ENCODE results near the gene CIPC.

CIPC gene

DNA sequence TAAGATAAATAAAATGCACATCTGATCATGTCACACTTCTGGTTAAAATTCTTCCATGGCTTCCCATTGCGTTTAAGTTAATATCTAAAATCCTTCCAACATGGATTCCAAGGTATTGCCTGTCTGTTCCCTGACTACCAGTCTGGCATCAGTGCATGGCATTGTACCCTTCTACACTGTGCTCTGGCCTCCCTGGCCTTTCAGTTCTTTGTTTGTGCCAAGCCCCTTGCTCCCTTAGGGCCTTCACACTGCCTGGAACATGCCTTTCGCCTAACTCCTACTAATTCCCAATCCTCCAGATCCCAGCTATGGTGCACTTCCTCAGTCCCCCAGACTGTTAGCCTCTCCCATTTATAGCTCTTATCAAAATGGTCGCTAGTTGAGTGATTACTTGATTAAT is 6.3 kb downstream of the CIPC start:
- DNase-seq, result no peak

DNA sequence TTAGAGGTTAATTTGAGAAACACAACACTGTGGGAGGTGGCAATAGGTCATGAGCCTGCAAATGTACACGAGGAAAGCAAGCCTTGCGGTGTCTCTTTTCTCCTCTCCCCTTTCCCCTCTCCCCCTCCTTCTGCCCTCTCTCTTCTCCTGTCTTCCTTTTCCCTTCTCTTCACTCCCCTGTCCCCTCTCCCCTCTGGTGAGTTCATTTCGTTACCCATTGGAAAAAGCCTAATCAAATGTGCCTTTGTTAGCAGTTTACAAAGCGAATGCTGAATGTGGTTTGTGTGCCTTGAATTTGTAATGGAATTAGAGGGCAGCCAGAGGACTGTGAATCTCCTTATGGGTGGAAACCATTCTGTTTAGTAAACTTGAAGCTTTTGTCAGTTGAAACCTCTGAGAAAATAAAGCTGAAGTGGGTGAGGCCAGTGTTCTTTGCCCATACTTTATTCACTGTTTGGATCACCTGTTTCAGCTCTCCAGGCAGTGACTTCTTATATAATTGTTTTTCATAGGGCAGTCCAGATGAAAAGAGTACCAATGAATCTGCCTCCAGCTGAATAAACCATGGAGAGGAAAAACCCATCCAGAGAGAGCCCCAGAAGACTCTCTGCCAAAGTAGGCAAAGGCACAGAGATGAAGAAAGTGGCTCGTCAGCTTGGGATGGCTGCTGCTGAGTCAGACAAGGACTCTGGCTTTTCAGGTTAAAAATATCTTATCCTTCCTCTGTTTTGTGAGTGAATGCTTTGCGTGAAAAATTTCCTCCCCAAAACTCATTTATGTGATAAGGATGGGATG is 7.3 kb downstream of the CIPC start:
- DNase-seq, result no peak

DNA sequence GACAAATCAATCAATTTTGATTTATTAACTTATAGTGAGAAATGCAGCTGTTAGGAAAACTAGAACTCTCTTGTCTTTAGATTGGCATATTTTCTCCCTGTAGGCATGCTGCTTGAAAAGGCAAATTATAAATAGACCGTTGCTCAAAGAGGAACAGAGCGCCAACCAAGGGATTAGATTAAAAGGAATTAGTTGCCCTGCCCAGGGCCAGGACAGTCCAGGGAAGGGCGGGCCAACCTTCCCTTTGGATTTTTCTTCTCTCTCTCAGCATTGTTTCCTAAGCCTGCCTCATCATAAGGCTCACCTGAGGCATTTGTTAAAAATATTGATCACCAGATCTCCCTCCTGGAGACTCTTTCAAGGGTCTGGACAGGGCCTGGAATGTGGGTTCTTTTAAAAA is 8.6 kb downstream of the CIPC start:
- no peak for DNase-seq

DNA sequence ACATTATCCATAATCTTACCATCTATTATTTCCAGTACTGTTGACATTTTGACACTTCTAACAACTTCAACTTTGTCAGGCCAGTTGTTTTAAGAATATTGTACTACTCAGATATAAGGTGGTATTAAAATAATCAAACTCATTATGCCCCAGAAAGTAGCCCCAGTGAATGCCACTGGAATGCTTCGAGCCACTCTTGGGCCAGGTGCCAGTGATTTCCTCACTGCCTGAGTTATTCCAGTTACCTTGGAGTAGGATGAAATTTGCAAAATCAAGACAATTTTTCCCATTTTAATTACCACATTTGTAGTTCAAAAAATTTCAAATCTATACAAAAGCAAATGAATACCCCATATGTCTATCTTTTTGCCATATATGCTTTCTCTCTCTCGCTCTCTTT is 9.2 kb downstream of the CIPC start:
- no peak for DNase-seq

DNA sequence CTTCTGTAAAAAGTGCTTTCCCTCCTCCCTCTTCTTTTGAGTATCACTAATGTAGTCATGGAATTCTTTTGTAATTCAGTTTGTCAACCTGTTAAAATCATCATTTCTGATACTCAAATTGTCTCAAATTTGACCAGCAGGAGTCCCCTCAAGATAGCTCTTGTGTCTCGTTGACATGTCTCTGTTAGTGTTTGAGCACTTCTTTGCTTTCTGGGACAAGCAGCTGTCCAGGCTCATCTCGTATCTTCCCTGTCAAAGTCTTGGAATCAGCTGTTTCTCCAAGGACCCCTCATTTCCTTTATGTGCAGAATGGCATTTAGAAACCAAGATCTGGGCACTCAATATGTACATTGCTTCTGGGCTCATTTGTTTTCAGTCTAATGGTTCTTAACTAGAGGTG is 10.7 kb downstream of the CIPC start:
- DNase-seq, result no peak

DNA sequence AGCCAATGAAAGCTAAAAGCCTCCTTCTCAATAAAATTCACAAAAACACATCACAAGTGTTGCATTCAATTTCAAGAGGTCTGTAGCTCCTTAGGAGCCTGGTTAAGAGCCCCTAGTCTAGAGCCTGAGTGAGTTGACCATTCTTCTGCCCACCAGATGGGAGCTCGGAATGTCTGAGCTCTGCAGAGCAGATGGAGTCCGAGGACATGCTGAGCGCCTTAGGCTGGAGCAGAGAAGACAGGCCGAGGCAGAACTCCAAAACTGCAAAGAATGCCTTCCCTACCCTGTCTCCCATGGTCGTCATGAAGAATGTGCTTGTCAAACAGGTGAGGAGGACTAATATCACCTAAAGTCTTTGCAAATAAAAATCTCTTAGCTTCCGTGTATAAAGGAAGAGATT is 11.6 kb downstream of the CIPC start:
- DNase-seq, result no peak

DNA sequence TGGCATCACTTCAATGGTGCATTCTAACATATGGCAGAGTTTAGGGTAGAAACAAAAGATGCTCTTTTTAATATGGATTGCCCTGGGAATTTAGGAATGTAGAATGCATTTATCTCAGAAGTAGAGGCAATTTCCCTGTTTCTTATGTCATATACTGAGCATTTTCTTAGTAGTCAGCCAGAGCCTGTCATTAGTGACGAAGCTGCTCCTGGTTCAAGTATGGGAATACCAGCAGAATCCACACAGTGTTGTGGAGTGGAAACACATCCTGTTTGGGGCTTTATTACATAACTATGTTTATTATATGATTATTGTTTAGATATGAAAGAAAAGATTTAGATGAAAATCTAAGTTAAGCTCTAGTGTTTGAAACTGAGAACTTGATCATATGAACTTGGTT is 12.2 kb downstream of the CIPC start:
- DNase-seq, result no peak

DNA sequence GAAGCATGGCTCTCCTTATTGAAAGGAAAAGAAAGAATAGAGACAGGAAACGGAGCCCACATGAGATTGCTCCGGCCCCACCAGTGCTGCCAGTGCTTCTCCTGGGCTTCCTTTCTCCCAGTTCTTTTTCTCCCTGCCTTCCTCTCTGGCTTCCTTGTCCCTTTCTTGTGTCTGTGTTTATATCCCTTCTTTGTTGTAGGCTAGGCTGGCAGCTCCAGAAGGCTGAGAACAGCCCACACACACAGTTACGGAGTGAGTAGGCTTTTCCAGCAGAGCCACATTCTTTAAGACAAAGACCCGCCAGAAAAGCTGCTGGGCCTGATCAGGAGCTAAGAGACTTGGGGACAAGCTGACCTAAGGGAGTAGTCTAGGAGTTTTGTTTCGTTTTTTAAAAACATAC is 13.0 kb downstream of the CIPC start:
- DNase-seq, result no peak

DNA sequence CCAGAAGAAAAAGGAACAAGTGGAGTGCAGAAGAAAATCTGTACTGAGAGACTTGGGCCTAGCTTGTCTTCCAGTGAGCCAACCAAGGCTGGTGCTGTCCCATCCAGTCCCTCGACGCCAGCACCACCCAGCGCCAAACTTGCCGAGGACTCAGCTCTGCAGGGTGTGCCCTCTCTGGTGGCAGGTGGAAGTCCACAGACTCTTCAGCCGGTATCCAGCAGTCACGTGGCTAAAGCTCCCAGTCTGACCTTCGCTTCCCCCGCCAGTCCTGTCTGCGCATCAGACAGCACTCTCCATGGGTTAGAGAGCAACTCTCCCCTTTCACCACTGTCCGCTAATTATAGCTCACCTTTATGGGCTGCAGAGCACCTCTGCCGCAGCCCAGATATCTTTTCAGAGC is 15.6 kb downstream of the CIPC start:
- DNase-seq, result no peak

DNA sequence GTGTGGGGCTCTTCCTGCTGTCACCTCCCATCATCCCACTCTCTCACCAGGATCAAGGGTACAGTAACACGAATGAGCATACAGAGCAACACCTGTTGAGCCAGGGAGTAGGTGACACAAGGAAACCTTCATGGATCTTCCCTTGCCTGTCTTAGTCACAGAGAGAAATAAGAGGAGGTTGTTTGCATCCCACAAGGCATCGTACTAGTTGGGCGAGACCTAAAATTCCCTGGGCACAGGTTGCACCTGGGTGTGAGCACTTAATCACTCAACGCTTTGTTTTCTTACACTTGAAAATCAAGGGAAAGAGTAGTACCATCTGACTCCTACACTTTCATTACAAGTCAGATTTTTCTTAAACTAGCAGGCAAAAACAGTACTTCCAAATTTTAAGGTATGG is 16.6 kb downstream of the CIPC start:
- no peak for DNase-seq

DNA sequence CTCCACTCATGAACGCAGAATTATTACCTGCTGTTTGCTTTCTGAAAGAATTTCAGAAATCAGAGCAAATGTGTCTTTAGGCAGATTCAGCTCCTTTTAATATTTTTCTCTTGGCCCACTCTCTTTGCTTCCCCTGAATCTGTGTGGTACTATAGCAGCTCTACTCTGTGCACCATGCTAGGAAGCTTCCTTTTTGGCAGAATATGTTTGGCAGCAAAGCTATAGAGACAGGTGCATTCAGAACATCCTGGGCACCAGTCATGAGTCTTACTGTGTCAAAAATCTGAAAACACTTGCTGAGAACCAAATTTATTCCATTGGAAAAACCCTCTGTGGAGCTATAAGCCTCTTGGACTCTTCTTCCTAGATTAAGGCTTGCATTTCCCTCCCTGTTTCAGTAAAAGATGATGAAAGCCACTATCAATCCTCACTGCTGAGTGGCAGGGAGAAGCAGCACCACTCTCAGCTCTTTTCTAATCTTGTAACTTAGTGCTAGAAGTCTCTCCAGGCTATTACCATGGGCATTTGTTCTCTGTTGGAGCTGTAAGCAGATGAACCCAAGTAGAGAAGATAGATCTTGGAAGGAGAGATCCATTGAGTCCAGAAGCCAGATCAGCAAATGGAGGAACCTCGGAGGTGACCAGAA is 18.2 kb downstream of the CIPC start:
- no peak for DNase-seq

DNA sequence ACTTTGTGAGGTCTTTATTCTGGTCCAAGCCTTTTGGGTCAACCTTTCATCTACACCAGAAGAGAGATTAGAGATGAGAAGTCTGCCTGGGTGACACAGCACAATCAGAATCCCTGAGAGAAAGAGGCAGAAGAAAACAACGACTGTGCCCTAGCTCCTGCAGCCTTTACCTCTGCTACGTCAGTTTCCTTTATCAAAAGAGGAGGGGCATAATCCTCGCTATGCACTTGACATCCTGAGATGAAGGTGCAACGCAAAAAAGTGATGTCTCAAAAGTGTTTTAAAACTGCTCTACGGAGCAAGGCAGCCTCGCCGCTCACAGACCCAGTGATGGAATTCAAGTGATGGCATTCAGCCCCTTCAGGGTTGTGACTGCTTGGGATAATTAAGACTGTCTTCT is 21.8 kb downstream of the CIPC start:
- DNase-seq, result no peak

DNA sequence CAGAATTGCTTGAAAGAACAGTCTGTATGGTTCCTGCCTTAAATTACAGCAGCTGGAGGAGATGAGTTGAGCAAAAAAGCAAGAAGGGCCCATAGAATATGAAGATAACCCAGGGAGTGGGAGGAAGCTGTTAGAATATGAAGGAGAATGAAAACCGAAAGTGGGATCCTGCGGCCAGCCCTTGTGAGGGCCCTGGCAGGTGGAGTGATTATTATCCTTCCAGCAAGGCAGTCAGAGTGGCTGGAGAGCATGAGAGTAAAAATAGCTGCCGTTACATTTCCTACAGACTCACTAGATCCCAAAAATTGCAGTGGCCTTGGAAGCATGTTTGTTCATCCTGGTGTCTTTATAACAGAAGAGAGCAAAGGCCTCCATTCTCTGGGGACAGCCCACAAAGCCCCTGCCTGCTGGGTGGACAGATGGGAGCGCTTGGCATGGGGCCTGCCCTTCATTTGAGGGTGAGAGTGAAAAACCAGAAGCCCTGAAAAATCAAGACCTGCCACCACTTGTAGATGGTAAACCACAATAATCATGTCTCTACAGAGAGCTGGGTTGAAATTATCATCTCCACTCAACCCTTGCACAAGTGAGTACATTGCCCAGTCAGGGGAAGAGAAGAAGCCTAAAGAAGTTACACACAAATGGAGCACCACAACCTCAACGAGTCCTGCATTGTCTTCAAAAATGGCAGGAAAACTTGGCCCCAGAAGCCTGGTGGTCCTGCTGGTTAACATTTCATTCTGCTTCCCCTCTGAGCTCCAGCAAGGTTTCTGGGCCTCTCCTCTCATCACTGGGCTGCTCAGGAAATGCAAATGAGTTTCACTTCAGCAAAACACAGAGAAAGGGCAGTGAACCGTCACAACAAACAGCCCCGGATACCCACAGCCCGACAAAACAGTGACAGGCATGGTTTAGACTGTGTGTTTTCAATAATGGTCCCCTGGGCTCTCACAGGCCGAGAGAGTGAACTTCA is 23.0 kb downstream of the CIPC start:
- DNase-seq, result peak; percentile 50

DNA sequence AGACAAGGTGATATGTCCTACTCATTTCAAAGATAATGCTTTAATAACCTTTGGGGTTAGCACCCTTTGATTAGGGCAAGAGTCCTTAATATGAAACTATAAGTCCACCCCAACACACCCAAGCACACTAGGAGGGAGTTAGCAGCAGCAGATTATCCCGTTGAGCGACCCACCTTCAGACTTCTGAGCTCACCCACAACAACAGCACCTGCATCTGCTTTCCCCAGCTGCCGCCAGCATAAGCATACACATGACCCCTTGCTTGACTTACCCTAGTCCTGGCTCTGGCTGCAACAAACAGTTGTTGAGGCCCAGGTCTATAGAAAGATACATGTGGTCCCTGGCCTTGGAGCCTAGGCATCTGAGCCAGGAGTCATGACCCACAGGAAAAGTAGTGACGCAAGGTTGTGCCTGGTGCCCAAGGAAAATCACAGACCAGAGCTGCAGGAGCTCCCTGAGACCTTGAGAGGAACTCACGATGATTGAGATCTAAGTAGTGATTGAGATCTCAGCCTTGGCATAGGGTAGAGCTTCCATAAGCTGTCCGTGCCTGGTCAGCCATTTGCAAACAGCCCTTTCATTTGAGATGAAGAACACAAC is 24.6 kb downstream of the CIPC start:
- no peak for DNase-seq

DNA sequence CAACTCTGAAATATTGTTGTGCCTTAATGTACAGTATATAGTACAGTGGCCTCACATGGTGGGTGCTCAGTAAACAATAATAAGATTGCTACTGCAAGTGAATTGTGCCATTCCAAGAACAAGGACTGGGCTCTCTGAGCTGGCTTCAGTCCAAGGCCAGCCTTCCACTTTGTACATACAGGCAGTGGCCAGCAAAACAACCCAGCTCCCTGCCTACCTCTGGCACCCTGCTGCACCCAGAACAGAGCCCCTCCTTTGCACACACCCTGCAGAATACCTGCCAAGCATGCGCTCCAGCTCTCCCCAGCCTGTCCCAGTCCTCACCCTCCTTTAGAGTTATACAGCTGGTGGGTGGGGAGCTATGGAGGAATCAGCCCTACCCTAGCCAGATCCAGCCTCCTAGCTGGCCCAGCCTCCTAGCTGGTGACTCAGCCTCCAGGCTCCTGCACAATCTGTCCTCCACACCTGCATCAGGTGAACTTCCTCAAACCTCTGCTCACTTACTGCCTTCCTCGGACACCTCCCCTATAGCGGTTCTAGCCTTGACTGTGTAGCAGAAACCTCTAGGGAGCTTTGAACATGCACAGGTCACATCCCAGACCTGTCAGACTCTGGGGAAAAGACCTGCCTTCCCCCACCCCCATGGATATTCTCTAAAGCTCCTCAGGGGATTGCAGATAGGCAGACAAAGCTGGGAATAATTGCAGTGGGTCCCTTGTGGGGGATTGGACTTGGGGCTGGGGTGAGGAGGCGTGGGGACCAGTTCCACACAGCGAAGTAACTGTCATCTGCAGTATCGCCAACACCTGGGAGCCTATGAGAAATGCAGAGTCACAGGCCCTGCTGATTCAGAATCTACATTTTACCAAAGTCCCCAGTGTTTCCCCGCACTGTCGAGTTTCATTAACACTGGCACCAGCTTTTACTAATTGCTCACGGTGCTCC is 25.6 kb downstream of the CIPC start:
- no peak for DNase-seq

DNA sequence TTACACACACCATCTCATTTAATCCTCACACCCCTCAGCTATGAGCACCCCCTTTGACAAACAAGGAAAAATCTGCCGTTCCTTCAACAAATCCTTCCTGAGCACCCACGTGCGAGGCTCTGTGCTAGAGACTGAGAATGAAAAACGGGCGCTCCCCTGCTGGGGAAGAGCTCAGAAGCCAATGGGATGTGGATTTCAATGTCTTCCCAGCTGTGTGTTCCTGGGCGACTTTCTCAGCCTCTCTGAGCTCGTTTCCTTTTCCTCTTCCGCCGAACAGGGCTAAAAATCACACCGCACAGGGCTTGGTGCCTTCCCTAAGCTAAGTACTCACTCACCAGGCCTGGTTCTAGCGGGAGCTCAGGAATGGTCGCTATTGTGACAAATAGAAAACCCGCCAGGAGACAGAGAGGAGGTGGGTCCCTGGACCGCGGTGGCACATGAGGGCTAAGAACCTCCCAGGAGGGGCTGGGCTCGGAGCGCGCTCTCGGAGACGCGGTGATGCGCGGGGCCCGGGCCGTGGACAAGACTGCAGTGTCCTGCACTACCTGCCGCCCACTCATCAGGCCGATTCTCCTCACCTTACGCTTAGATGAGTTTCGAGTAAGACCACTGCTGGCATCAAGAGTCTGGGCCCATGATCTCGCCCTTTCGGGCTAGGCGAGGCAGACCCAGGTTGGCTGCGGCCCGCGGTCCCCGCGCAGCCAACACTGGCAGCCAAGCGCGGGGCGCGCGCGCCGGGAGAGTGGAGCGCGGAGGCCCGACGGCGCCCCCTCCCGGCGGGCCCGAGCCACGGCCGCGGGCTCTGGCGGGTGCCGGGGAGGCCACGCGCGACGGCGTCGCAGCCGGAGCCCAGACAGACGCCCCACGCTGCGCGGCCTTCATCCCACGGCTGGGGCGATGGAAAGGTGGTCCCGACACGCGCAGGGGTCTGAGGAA is 26.6 kb downstream of the CIPC start:
- DNase-seq, result peak; percentile 57

DNA sequence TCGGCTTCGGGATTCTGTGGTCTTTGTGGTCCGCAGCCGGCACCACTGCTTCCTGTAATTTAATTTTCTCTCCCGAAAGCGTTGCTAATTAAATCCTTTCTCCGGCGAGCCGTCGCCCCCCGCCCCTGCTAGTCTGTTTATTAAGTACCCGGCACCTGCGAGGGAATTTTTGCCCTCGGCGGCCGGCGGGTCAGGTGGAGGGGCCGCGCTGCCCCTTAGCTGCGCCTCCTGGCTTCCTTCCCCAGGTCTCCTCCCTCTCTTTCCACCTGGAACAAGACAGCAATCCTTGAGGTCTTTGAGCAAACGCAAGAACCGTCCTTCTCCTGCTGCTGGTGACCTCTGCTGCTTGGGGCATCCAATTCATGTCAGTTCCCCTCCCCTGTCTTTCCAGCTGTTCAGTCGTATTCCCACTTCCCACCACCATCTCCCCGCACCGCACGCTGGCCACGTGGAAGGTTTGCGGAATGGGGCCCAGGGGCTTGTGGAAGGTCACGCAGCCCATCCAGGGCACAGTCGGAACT is 27.3 kb downstream of the CIPC start:
- no peak for DNase-seq

DNA sequence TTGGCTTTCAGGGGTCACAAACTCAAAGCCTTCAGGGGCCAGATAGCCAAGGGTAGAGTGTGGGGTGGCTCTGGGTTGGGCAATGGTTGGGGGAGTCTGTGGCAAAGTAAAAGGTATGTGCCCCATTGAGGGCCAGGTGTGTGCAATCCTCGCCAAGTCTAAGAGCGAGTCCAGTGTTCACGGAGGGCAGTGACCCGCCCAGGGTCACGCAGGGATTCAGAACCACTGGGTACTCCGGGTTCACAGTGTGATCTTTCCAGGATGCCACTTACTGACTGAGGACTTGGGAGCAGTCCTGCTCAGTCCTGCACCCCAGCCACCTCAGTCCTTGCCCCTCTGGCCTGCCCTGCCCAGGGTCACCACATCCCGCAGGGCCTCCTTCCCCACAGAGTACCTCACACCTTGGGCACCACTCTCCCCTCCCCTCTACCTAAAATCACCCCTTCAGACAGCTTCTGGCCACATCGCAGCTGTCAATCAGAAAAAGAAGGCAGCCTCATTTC is 27.8 kb downstream of the CIPC start:
- no peak for DNase-seq

DNA sequence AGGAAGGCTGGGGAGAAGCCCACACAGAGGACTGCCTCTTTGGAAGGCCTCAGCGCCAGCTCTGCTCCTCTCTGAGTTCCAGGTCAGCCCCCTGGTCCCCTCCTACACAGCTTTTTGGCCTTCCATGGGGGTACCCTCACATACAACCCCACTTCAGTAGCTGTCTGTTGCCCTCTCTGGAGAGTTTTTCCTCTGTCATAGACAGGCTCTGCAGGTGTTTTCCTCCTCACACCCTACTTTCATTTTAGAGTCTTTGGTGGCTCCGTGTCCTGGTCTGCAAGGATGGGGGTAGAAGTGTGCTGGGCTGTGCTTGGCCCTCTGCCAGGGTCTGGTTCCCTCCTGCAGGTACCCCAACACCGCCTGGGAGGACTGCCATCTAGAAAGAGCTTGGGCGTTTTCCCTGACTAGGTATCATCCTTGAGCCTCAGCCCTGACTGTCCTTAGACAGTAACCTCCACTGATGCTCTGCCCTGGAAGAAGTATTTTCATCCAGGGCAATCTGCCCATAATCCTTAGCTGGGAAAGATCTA is 28.5 kb downstream of the CIPC start:
- no peak for DNase-seq

DNA sequence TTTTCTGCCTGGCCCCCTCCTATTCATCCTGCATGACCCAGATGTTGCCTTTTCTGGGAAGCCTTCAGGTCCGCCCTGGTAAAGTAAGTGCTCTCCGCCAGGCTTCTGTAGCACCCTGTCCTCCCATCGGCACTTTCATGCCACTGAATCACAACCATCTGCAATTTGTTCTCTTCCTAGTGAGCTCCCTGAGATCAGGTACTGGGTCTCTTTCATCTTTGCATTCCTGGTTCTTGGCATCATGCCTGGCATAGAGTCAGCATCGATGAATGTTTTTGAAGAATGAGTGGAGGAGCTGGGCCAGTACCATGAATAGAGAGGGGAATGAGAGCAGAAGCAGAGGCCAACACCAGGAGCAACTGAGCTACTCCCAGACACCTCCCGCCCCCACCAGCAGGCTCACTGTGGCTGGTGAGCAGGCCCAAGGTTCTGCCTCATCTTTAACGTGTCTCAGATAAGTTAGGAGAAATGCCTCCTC is 30.4 kb downstream of the CIPC start:
- DNase-seq, result no peak
